DND-41 (cell line): ENCODE results near the gene AKAP13.

ENCODE experiments used
- ATAC-seq: fragments of 200-7000 bp; cut with Tn5 transposase; 3 replicates; pipeline ENCODE4 v1.9.1; 2021; ENCODE audit warnings: low read depth; ENCODE audit not compliant: insufficient read depth
- DNase-seq: peaks from one replicate; pipeline ENCODE4 v3.0.0-alpha.2; 2020
- H2AFZ ChIP-seq: 2 replicates; pipeline ENCODE4 v1.6.0; 2012; ENCODE audit warnings: low read depth, low read length
- H3K27ac ChIP-seq: 2 replicates; pipeline ENCODE4 v1.5.1; 2012; ENCODE audit warnings: low read length, inconsistent platforms
- H3K27me3 ChIP-seq: fragments of 200-600 bp; sonication (generic); 2 replicates; pipeline ENCODE4 v1.6.0; 2012; ENCODE audit warnings: low read length, mild to moderate bottlenecking, inconsistent platforms; ENCODE audit not compliant: insufficient read depth, poor library complexity
- H3K36me3 ChIP-seq: 2 replicates; pipeline ENCODE4 v1.5.1; 2012; ENCODE audit warnings: low read length, inconsistent platforms; ENCODE audit not compliant: insufficient read depth
- H3K4me1 ChIP-seq: 2 replicates; pipeline ENCODE4 v1.5.1; 2012; ENCODE audit warnings: mild to moderate bottlenecking, low read length; ENCODE audit not compliant: insufficient read depth
- H3K4me2 ChIP-seq: 2 replicates; pipeline ENCODE4 v1.6.0; 2012; ENCODE audit warnings: mild to moderate bottlenecking, moderate library complexity, low read length, inconsistent platforms; ENCODE audit not compliant: insufficient read depth
- H3K4me3 ChIP-seq, 2 experiments: fragments of 200-600 bp in 1 of 2; shearing (Covaris generic) in 1 of 2; 2 replicates each; pipeline ENCODE4 v1.5.1; 2012 to 2016; ENCODE audit warnings: inconsistent platforms in 2 of 2, low read length in 2 of 2, mild to moderate bottlenecking in 2 of 2, low read depth in 1 of 2, moderate library complexity in 1 of 2
- H3K79me2 ChIP-seq: 2 replicates; pipeline ENCODE4 v1.6.0; 2012; ENCODE audit warnings: low read length, inconsistent platforms; ENCODE audit not compliant: insufficient read depth
- H3K9ac ChIP-seq: 2 replicates; pipeline ENCODE4 v1.6.0; 2012; ENCODE audit warnings: low read depth, mild to moderate bottlenecking, inconsistent platforms, low read length, moderate library complexity
- H3K9me3 ChIP-seq: 2 replicates; pipeline ENCODE4 v1.5.1; 2012; ENCODE audit warnings: low read length, moderate library complexity, mild to moderate bottlenecking, inconsistent platforms; ENCODE audit not compliant: insufficient read depth, severe bottlenecking
- H4K20me1 ChIP-seq: 2 replicates; pipeline ENCODE4 v1.6.0; 2012; ENCODE audit warnings: low read length; ENCODE audit not compliant: insufficient read depth
- CTCF ChIP-seq: IDR thresholded peaks from 2 replicates; pipeline ENCODE4 v1.5.1; 2012; ENCODE audit warnings: borderline replicate concordance, low read length, moderate library complexity, mild to moderate bottlenecking; ENCODE audit not compliant: poor library complexity, severe bottlenecking; ENCODE audit errors: extremely low read depth
- EZH2 ChIP-seq: IDR thresholded peaks from 3 replicates; pipeline ENCODE4 v1.6.1; 2012; ENCODE audit warnings: borderline replicate concordance, low read depth, mild to moderate bottlenecking, moderate library complexity, low read length, inconsistent platforms; ENCODE audit not compliant: severe bottlenecking

Gene AKAP13

GRCh38 chr15:85615930-85616329 lies 235.5 kb downstream of the AKAP13 start:
- TF ChIP-seq EZH2: no peak
- peak; percentile 58 for TF ChIP-seq CTCF
- Histone ChIP-seq H3K4me3 (no peak overlapping the region), H2AFZ (no peak overlapping the region), H3K79me2 (no peaks in the 10 kb centered on the region; the same call in 1 of the 2 replicates), H3K27me3 (no peaks in the 10 kb centered on the region), H3K27ac (no peak overlapping the region), H3K4me2 (no peak overlapping the region), H3K9me3 (no peaks in the 10 kb centered on the region), H3K9ac (no peak overlapping the region), H3K4me1 (peaks cover 29% of the 10 kb centered on the region), H4K20me1 (no peaks in the 10 kb centered on the region), H3K36me3 (no peaks in the 10 kb centered on the region)
- peak; percentile 50; the same call in 2 of the 3 replicates for ATAC-seq
- peak; percentile 26 for DNase-seq

- Histone ChIP-seq H3K4me1 (peaks cover 36% of the 10 kb centered on the region), H2AFZ (no peak overlapping the region)
Measured at GRCh38 chr15:85616549-85617110, 236.2 kb downstream of the AKAP13 start.

GRCh38 chr15:85618228-85618505 lies 237.8 kb downstream of the AKAP13 start:
- ATAC-seq (no peak), DNase-seq (no peak)
- no peak overlapping the region; the same call in 1 of the 2 replicates for H3K9ac ChIP-seq
- peak overlapping the region; percentile 63 for H3K4me2 ChIP-seq
- no peaks in the 10 kb centered on the region; the same call in 1 of the 2 replicates for H3K79me2 ChIP-seq
- H3K4me3 ChIP-seq: 0 out of 4 replicates have a peak overlapping the region, but pooled peaks of 1 of the 2 experiments have one; percentile 50
- peaks cover 43% of the 10 kb centered on the region for H3K4me1 ChIP-seq
- H3K27ac ChIP-seq: peak overlapping the region; percentile 54; the same call in 1 of the 2 replicates
- no peak for TF ChIP-seq EZH2
- TF ChIP-seq CTCF: no peak
- no peaks in the 10 kb centered on the region for H4K20me1 ChIP-seq
- H3K36me3 ChIP-seq: no peaks in the 10 kb centered on the region
- no peaks in the 10 kb centered on the region for H3K9me3 ChIP-seq
- no peak overlapping the region for H2AFZ ChIP-seq
- no peaks in the 10 kb centered on the region for H3K27me3 ChIP-seq

More at GRCh38 chr15:85616549-85617110, 236.2 kb downstream of the AKAP13 start:
- no peak overlapping the region for H3K4me3 ChIP-seq
- no peaks in the 10 kb centered on the region for H4K20me1 ChIP-seq
- ATAC-seq (no peak), DNase-seq (no peak)
- no peaks in the 10 kb centered on the region for H3K9me3 ChIP-seq
- no peak overlapping the region for H3K4me2 ChIP-seq
- TF ChIP-seq EZH2 (no peak), CTCF (no peak)
- H3K27me3 ChIP-seq: no peaks in the 10 kb centered on the region
- H3K27ac ChIP-seq: no peak overlapping the region
- no peak overlapping the region for H3K9ac ChIP-seq
- H3K79me2 ChIP-seq: no peaks in the 10 kb centered on the region; the same call in 1 of the 2 replicates
- H3K36me3 ChIP-seq: no peaks in the 10 kb centered on the region
